ENCODE data around the gene KCTD12.

DNA sequence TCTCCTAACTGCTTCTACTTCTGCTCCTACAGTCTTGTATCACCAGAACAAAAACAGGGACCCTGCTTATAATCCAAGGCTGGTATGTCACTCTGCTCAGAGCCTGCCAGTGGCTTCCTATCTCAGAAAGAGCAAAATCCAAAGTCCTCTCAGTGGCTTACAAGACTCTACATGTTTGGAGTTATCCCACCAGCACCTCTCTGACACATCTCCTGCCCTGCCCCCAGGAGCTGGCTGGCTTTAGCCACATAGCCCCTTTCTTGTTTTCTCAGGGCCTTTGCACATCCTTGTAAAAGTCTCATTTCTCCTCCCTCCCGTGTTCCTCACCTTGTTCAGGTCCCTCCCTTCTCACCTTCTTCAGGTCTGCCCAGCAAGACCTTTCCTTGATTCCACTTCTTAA, 2.2 kb upstream of the KCTD12 start:
- TF ChIP-seq POLR2A (IDR thresholded peaks at IDR 0.05; ENCODE audit: low read length), result no peak
- TF ChIP-seq GATA1 (IDR thresholded peaks at IDR 0.05; ENCODE audit: low read depth, low read length), result no peak
